ENCODE measurements around the gene CAND1. TPM values are rescaled to one million over a fixed set of nuclear protein-coding genes. Genes with fewer than 3 reads are reported as not detected.

CAND1 gene
- total RNA-seq, 1 experiment from 2014 or later: 236 TPM

- ATAC-seq: no peak
- Mint-ChIP-seq H3K27me3 (ENCODE audit: low read depth) (no peaks in the 10 kb centered on the region), H3K4me3 (no peak overlapping the region), H3K36me3 (peaks cover 15% of the 10 kb centered on the region), H3K9me3 (no peaks in the 10 kb centered on the region), H3K27ac (no peak overlapping the region), H3K4me1 (peaks cover 34% of the 10 kb centered on the region)
- no peak for DNase-seq (ENCODE audit: low spot score)
- CTCF ChIA-PET: no interaction called here
- TF ChIP-seq EMX1 (CRISPR knock-in tag; IDR thresholded peaks at IDR 0.05) (no peak), NR3C1 (CRISPR knock-in tag; conservative IDR thresholded peaks at IDR 0.05; ENCODE audit: low read depth) (no peak), ZNF219 (CRISPR knock-in tag; IDR thresholded peaks at IDR 0.05; ENCODE audit: borderline replicate concordance) (no peak), HMGA2 (CRISPR knock-in tag; IDR thresholded peaks at IDR 0.05) (no peak), ZNF317 (CRISPR knock-in tag; IDR thresholded peaks at IDR 0.05; ENCODE audit: borderline replicate concordance, low read depth) (no peak), STAT6 (CRISPR knock-in tag; conservative IDR thresholded peaks at IDR 0.05; ENCODE audit: low read depth) (no peak), ZBTB21 (CRISPR knock-in tag; IDR thresholded peaks at IDR 0.05; ENCODE audit: borderline replicate concordance) (no peak), MXD4 (CRISPR knock-in tag; IDR thresholded peaks at IDR 0.05; ENCODE audit: borderline replicate concordance) (no peak), NFE2L1 (CRISPR knock-in tag; IDR thresholded peaks at IDR 0.05) (no peak), CBFB (CRISPR knock-in tag; IDR thresholded peaks at IDR 0.05; ENCODE audit: low read depth) (no peak), ETV6 (CRISPR knock-in tag; IDR thresholded peaks at IDR 0.05) (no peak)
- TF ChIP-seq, protein P1, sequence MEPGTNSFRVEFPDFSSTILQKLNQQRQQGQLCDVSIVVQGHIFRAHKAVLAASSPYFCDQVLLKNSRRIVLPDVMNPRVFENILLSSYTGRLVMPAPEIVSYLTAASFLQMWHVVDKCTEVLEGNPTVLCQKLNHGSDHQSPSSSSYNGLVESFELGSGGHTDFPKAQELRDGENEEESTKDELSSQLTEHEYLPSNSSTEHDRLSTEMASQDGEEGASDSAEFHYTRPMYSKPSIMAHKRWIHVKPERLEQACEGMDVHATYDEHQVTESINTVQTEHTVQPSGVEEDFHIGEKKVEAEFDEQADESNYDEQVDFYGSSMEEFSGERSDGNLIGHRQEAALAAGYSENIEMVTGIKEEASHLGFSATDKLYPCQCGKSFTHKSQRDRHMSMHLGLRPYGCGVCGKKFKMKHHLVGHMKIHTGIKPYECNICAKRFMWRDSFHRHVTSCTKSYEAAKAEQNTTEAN (CRISPR knock-in tag; IDR thresholded peaks at IDR 0.05): no peak
- TF ChIP-seq, protein P2, sequence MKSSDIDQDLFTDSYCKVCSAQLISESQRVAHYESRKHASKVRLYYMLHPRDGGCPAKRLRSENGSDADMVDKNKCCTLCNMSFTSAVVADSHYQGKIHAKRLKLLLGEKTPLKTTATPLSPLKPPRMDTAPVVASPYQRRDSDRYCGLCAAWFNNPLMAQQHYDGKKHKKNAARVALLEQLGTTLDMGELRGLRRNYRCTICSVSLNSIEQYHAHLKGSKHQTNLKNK (CRISPR knock-in tag; IDR thresholded peaks at IDR 0.05): no peak
- TF ChIP-seq, protein P3, sequence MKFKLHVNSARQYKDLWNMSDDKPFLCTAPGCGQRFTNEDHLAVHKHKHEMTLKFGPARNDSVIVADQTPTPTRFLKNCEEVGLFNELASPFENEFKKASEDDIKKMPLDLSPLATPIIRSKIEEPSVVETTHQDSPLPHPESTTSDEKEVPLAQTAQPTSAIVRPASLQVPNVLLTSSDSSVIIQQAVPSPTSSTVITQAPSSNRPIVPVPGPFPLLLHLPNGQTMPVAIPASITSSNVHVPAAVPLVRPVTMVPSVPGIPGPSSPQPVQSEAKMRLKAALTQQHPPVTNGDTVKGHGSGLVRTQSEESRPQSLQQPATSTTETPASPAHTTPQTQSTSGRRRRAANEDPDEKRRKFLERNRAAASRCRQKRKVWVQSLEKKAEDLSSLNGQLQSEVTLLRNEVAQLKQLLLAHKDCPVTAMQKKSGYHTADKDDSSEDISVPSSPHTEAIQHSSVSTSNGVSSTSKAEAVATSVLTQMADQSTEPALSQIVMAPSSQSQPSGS (CRISPR knock-in tag; IDR thresholded peaks at IDR 0.05; ENCODE audit: borderline replicate concordance, low read depth): no peak
- POLR2A ChIA-PET: no interaction called here
Observed at GRCh38 chr12:67280088-67280487, 10.9 kb downstream of the CAND1 start.

GRCh38 chr12:67280572-67280971 is 11.4 kb downstream of the CAND1 start:
- ATAC-seq (no peak), DNase-seq (ENCODE audit: low spot score) (no peak)
- Mint-ChIP-seq H3K27me3 (ENCODE audit: low read depth) (no peaks in the 10 kb centered on the region), H3K9me3 (no peaks in the 10 kb centered on the region), H3K27ac (0 out of 2 replicates have a peak overlapping the region, but pooled peaks have one; percentile 15), H3K4me1 (peaks cover 31% of the 10 kb centered on the region), H3K36me3 (peaks cover 15% of the 10 kb centered on the region), H3K4me3 (no peak overlapping the region)
- ChIA-PET CTCF (no interaction called here), POLR2A (no interaction called here)
- TF ChIP-seq ZNF396 (CRISPR knock-in tag; IDR thresholded peaks at IDR 0.05; ENCODE audit: borderline replicate concordance): no peak
- TF ChIP-seq, protein P2 (CRISPR knock-in tag; IDR thresholded peaks at IDR 0.05): no peak

DNA sequence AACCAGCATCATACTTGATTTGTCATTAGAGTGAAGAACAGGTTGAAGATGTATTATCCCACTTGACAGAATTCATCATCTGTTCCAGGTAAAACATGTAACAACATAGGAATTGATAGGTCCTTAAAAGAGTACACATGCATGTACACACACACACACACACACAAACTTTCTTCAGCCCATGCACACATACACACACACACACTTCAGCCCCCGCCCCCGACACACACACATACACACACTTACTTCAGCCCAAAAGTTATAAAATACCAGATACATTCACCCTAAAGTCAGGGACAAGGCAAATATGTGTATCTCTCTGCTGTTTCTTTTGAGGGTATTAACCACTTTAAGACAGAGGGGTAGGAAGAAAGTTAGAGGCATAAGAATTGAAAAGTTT is 15.4 kb downstream of the CAND1 start:
- Mint-ChIP-seq H3K27ac (0 out of 2 replicates have a peak overlapping the region, but pooled peaks have one; percentile 9), H3K4me1 (peaks cover 9% of the 10 kb centered on the region), H3K9me3 (no peaks in the 10 kb centered on the region), H3K27me3 (ENCODE audit: low read depth) (no peaks in the 10 kb centered on the region), H3K36me3 (peaks cover 22% of the 10 kb centered on the region), H3K4me3 (no peak overlapping the region)
- ChIA-PET CTCF (no interaction called here), POLR2A (no interaction called here)
- ATAC-seq (no peak), DNase-seq (ENCODE audit: low spot score) (no peak)
- TF ChIP-seq, protein P2 (CRISPR knock-in tag; IDR thresholded peaks at IDR 0.05): no peak
- TF ChIP-seq, protein P4, sequence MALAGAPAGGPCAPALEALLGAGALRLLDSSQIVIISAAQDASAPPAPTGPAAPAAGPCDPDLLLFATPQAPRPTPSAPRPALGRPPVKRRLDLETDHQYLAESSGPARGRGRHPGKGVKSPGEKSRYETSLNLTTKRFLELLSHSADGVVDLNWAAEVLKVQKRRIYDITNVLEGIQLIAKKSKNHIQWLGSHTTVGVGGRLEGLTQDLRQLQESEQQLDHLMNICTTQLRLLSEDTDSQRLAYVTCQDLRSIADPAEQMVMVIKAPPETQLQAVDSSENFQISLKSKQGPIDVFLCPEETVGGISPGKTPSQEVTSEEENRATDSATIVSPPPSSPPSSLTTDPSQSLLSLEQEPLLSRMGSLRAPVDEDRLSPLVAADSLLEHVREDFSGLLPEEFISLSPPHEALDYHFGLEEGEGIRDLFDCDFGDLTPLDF (CRISPR knock-in tag; IDR thresholded peaks at IDR 0.05): no peak
- TF ChIP-seq, protein P3 (CRISPR knock-in tag; IDR thresholded peaks at IDR 0.05; ENCODE audit: borderline replicate concordance, low read depth): no peak
- no peak for TF ChIP-seq FOXP1 (CRISPR knock-in tag; IDR thresholded peaks at IDR 0.05; ENCODE audit: borderline replicate concordance)
- no peak for TF ChIP-seq ESRRA (CRISPR knock-in tag; IDR thresholded peaks at IDR 0.05; ENCODE audit: borderline replicate concordance)
- no peak for TF ChIP-seq GTF2I (CRISPR knock-in tag; conservative IDR thresholded peaks at IDR 0.05)
- no peak for TF ChIP-seq NFATC4 (CRISPR knock-in tag; IDR thresholded peaks at IDR 0.05)

Measured in WTC11 (cell line).